CD4-positive, alpha-beta memory T cell (primary cell): ENCODE results near the gene TNIP1. TPM values are rescaled to one million over a fixed set of nuclear protein-coding genes. Genes with fewer than 3 reads are reported as not detected.

Source experiments
- CTCF ChIA-PET: fragments of 350-600 bp; sonication (Branson Sonifier 250); formaldehyde crosslinking; loops from one replicate; lab custom pipeline; 2021; ENCODE audit warnings: inconsistent platforms; ENCODE audit not compliant: partially characterized antibody; lab: Charles Lee
- POLR2A ChIA-PET: fragments of 350-600 bp; sonication (Branson Sonifier 250); formaldehyde crosslinking; loops from one replicate; lab custom pipeline; 2021; ENCODE audit not compliant: partially characterized antibody; lab: Charles Lee
- DNase-seq, 5 donors: peaks; one replicate each; pipeline versions ENCODE4 v3.0.0 to v3.0.0-alpha.2; 2020 to 2022; ENCODE audit warnings: mixed read lengths in 1 of 5
- H3K27ac ChIP-seq: one replicate; pipeline ENCODE4 v1.7.0; 2013; ENCODE audit warnings: low read depth, low read length
- H3K27me3 ChIP-seq: 2 replicates; pipeline ENCODE4 v1.7.0; 2013; ENCODE audit warnings: mild to moderate bottlenecking, low read length, moderate library complexity; ENCODE audit not compliant: insufficient read depth
- H3K36me3 ChIP-seq: 2 replicates; pipeline ENCODE4 v1.7.0; 2013; ENCODE audit warnings: mild to moderate bottlenecking, low read length, moderate library complexity; ENCODE audit not compliant: insufficient read depth
- H3K4me1 ChIP-seq: 2 replicates; pipeline ENCODE4 v1.7.0; 2013; ENCODE audit warnings: mild to moderate bottlenecking, low read length, moderate library complexity; ENCODE audit not compliant: insufficient read depth
- H3K4me3 ChIP-seq, 2 donors: one replicate each; pipeline ENCODE4 v1.7.0; 2013; ENCODE audit warnings: low read length in 2 of 2, mild to moderate bottlenecking in 1 of 2
- H3K9me3 ChIP-seq, 2 donors: one replicate each; pipeline ENCODE4 v1.7.0; 2013; ENCODE audit warnings: low read length in 2 of 2, control low read depth in 1 of 2; ENCODE audit not compliant: control insufficient read depth in 1 of 2
- H3K27ac Mint-ChIP-seq, 7 donors: one replicate each; pipeline ENCODE4 v1.8.0; 2020 to 2021; ENCODE audit warnings: mixed read lengths in 7 of 7, mild to moderate bottlenecking in 6 of 7, inconsistent platforms in 3 of 7, moderate library complexity in 3 of 7
- H3K27me3 Mint-ChIP-seq, 2 donors: one replicate each; pipeline ENCODE4 v1.8.0; 2020 to 2021; ENCODE audit warnings: mixed read lengths in 2 of 2
- H3K36me3 Mint-ChIP-seq, 2 donors: one replicate each; pipeline ENCODE4 v1.8.0; 2020 to 2021; ENCODE audit warnings: mixed read lengths in 2 of 2, inconsistent platforms in 1 of 2, mild to moderate bottlenecking in 1 of 2
- H3K4me1 Mint-ChIP-seq, 4 donors: one replicate each; pipeline ENCODE4 v1.8.0; 2020 to 2021; ENCODE audit warnings: mixed read lengths in 4 of 4, mild to moderate bottlenecking in 1 of 4
- H3K4me3 Mint-ChIP-seq, 8 donors: one replicate each; pipeline ENCODE4 v1.8.0; 2020 to 2021; ENCODE audit warnings: mixed read lengths in 8 of 8, mild to moderate bottlenecking in 7 of 8, moderate library complexity in 6 of 8, inconsistent platforms in 3 of 8
- H3K9me3 Mint-ChIP-seq, 8 donors: one replicate each; pipeline ENCODE4 v1.8.0; 2020 to 2021; ENCODE audit warnings: mixed read lengths in 8 of 8, mild to moderate bottlenecking in 5 of 8, inconsistent platforms in 3 of 8, moderate library complexity in 1 of 8
- intact Hi-C: fragments of 100-400 bp; cut with micrococcal nuclease; formaldehyde crosslinking; loops from one replicate; pipeline ENCODE4 v1.15.1; 2023
- polyA plus RNA-seq, 2 donors: library from polyadenylated mRNA; unstranded; fragments of 300-500 nt; fragmentation: Illumina TruSeq; gene quantifications; one replicate each; pipeline ENCODE4 v1.2.3, GENCODE V29; 2021
- total RNA-seq, 2 experiments: library from RNA; stranded (reverse); gene quantifications; one replicate each; pipeline ENCODE4 v1.2.3, GENCODE V29; 2021

TNIP1 gene
- total and polyA plus RNA-seq, 4 experiments from 2014 or later, result 31.5 to 233 (median 149) TPM

DNA sequence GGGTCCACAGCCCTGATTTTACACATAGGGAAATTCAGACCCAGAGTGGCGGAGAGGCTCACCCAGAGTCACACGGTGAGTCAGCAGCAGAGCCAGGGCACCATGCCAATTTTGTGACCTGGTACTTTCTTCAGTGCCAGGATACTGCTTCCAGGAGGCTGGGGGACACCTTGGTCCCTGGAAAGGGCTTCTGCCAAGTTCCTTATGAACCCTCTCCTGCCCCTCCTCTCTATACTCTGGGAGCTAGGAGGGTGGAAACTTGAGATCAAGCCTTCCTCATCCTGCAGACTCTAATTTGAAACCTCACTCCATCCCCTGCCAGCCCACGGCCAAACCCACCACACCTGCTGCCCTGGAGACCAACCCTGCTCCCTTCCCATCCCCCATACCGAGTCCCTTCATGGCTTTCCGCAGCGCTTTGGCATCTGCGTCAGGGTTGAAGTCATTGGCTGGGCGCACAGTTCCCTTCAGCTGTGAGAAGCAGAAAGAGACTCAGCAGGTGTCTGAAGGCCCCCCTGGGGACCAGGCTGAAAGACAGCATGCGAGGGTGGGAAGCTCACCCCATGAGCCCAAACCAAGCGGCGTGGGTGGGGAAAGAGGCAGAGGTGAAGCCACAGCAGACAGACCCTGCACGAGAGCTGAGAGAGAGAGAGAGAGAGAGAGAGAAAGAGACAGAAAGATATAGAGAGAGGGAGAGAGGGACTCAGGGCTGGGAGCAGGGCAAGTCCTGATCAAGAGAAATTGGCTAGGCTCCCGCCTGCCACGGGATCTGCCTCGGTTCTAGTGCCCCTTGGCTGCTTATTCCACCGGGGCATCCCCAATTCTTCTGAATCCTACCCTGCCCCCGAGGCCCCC is 43.3 kb upstream of the TNIP1 start:
- peak overlapping the region; percentile 22 for H3K27ac ChIP-seq
- H3K4me3 Mint-ChIP-seq, result no peak overlapping the region
- H3K36me3 Mint-ChIP-seq, result peaks cover 75 to 88% of the 10 kb centered on the region in 2 donors
- POLR2A ChIA-PET, result interaction anchor here (1.0 to 4.0 kb wide), 2 partner anchors 41 to 49 kb away, joined by 3 to 67 read pairs; no protein-coding TSS in a partner anchor
- no peaks in the 10 kb centered on the region for H3K9me3 ChIP-seq
- peaks cover 24 to 50% (median 33%) of the 10 kb centered on the region in 4 donors for H3K4me1 Mint-ChIP-seq
- no peaks in the 10 kb centered on the region for H3K27me3 Mint-ChIP-seq
- DNase-seq, result no peak
- H3K27me3 ChIP-seq, result no peaks in the 10 kb centered on the region
- peaks cover 89% of the 10 kb centered on the region for H3K36me3 ChIP-seq
- H3K4me1 ChIP-seq, result peaks cover 25% of the 10 kb centered on the region
- CTCF ChIA-PET, result interaction anchor here (0.5 to 50.2 kb wide), 5 partner anchors 8 to 74 kb away, joined by 3 to 2066 read pairs (median 43); partner anchors contain the start of gene ANXA6
- intact Hi-C loops, result loop anchor here (10.0 kb wide), 1 partner anchor 191 kb away; no protein-coding TSS in a partner anchor
- no peak overlapping the region for H3K4me3 ChIP-seq
- no peaks in the 10 kb centered on the region for H3K9me3 Mint-ChIP-seq
- H3K27ac Mint-ChIP-seq, result peak overlapping the region; percentile 42 to 92 (median 85)

DNA sequence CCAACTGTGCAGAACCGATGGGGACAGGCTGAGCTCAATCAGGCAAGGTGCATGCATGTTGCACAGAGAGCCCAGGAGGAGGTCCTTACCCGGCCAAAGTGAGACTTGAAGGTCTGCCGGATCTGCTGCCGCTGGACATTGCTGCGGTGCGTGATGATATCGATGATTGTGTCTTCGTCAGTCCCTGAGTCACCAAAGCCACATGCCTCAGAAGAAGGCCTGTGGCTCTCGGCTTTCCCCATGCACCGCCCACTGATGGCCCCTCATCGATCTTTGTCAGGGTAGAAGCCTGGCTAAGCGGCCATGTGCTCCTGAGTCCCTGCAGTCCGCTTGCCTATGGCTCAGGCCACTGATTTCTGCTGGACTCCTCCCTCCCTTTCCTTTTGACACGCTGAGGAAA is 42.0 kb upstream of the TNIP1 start:
- Mint-ChIP-seq H3K9me3 (no peaks in the 10 kb centered on the region), H3K27ac (peak overlapping the region in 6 of 7 donors; percentile 22 to 83 (median 53)), H3K27me3 (no peaks in the 10 kb centered on the region), H3K4me1 (peaks cover 18 to 37% (median 25%) of the 10 kb centered on the region in 4 donors), H3K4me3 (no peak overlapping the region), H3K36me3 (peaks cover 69 to 86% of the 10 kb centered on the region in 2 donors)
- intact Hi-C loops, result loop anchor here (10.0 kb wide), 1 partner anchor 192 kb away; no protein-coding TSS in a partner anchor
- DNase-seq, result no peak
- no peak overlapping the region for H3K4me3 ChIP-seq
- CTCF ChIA-PET, result interaction anchor here (4.6 to 50.2 kb wide), 3 partner anchors 7 to 70 kb away, joined by 84 to 2066 read pairs (median 601); partner anchors contain the start of gene ANXA6
- no peak overlapping the region for H3K27ac ChIP-seq
- no peaks in the 10 kb centered on the region for H3K9me3 ChIP-seq
- peaks cover 22% of the 10 kb centered on the region for H3K4me1 ChIP-seq
- H3K27me3 ChIP-seq, result no peaks in the 10 kb centered on the region
- POLR2A ChIA-PET, result interaction anchor here (1.5 kb wide), 1 partner anchor 42 kb away, joined by 3 read pairs; no protein-coding TSS in a partner anchor
- peaks cover 84% of the 10 kb centered on the region for H3K36me3 ChIP-seq

DNA sequence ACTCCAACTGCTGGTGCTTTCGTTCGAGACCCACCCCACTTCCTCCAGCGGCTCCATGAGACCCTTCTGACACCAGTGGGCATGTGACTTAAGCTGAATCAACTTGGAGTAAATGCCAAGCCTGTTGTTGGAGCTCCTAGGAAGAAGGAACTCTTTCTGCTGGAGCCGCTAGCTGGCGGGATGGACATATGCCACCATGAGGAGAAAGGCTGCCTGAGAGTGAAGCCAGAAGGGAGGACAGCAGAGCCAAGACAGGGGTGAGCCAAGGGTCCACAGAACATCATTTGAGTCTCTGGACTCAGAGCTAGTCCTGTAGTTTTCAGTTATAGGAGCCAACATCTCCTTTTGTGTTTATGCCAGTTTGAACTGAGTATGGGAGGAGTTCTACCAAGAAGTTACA is 40.8 kb upstream of the TNIP1 start:
- intact Hi-C loops, result loop anchor here (10.0 kb wide), 1 partner anchor 193 kb away; no protein-coding TSS in a partner anchor
- ChIA-PET POLR2A (interaction anchor here (1.5 kb wide), 1 partner anchor 43 kb away, joined by 3 read pairs; no protein-coding TSS in a partner anchor), CTCF (interaction anchor here (0.6 to 50.2 kb wide), 4 partner anchors 11 to 196 kb away, joined by 3 to 2066 read pairs (median 302); partner anchors contain the start of gene ANXA6)
- Histone ChIP-seq H3K27me3 (no peaks in the 10 kb centered on the region), H3K27ac (no peak overlapping the region), H3K4me1 (peaks cover 22% of the 10 kb centered on the region), H3K4me3 (no peak overlapping the region), H3K36me3 (peaks cover 90% of the 10 kb centered on the region), H3K9me3 (no peaks in the 10 kb centered on the region)
- peaks cover 9 to 26% (median 18%) of the 10 kb centered on the region in 4 donors for H3K4me1 Mint-ChIP-seq
- peaks cover 71 to 88% of the 10 kb centered on the region in 2 donors for H3K36me3 Mint-ChIP-seq
- H3K27me3 Mint-ChIP-seq, result no peaks in the 10 kb centered on the region
- no peak for DNase-seq
- H3K9me3 Mint-ChIP-seq, result no peaks in the 10 kb centered on the region
- no peak overlapping the region for H3K4me3 Mint-ChIP-seq
- H3K27ac Mint-ChIP-seq, result peak overlapping the region in 5 of 7 donors; percentile 42 to 83 (median 64)

DNA sequence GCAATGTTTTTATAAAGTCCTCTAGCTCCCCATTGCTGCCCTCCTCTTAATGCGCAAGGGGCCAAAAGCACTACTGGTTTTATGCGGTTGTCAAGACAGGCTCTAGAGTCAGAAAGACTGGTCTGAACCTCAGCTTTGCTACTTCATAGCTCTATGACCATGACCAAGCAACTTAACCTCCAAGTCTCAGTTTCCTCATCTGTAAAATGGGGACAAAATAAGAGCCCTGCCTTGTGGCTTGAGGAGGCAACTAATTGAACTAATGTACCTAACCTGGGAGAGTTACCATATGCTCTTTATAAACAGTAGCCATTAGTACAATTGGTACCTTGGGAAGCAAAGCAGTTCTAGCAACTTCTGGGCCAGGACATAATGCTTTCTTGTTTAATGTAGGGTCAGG is 40.3 kb upstream of the TNIP1 start:
- peaks cover 92% of the 10 kb centered on the region for H3K36me3 ChIP-seq
- DNase-seq, result no peak
- ChIA-PET POLR2A (interaction anchor here (1.5 kb wide), 1 partner anchor 44 kb away, joined by 3 read pairs; no protein-coding TSS in a partner anchor), CTCF (interaction anchor here (0.6 to 50.2 kb wide), 5 partner anchors 10 to 196 kb away, joined by 3 to 2066 read pairs (median 4); partner anchors contain the start of gene ANXA6)
- no peak overlapping the region for H3K27ac ChIP-seq
- no peak overlapping the region for H3K4me3 Mint-ChIP-seq
- H3K27me3 ChIP-seq, result no peaks in the 10 kb centered on the region
- peaks cover 5 to 20% (median 14%) of the 10 kb centered on the region in 4 donors for H3K4me1 Mint-ChIP-seq
- no peak overlapping the region for H3K4me3 ChIP-seq
- H3K9me3 ChIP-seq, result no peaks in the 10 kb centered on the region
- no peaks in the 10 kb centered on the region for H3K9me3 Mint-ChIP-seq
- H3K27me3 Mint-ChIP-seq, result no peaks in the 10 kb centered on the region
- peaks cover 68 to 88% of the 10 kb centered on the region in 2 donors for H3K36me3 Mint-ChIP-seq
- H3K4me1 ChIP-seq, result peaks cover 16% of the 10 kb centered on the region
- intact Hi-C loops, result loop anchor here (10.0 kb wide), 1 partner anchor 194 kb away; no protein-coding TSS in a partner anchor
- peak overlapping the region in 6 of 7 donors; percentile 52 to 81 (median 72) for H3K27ac Mint-ChIP-seq

DNA sequence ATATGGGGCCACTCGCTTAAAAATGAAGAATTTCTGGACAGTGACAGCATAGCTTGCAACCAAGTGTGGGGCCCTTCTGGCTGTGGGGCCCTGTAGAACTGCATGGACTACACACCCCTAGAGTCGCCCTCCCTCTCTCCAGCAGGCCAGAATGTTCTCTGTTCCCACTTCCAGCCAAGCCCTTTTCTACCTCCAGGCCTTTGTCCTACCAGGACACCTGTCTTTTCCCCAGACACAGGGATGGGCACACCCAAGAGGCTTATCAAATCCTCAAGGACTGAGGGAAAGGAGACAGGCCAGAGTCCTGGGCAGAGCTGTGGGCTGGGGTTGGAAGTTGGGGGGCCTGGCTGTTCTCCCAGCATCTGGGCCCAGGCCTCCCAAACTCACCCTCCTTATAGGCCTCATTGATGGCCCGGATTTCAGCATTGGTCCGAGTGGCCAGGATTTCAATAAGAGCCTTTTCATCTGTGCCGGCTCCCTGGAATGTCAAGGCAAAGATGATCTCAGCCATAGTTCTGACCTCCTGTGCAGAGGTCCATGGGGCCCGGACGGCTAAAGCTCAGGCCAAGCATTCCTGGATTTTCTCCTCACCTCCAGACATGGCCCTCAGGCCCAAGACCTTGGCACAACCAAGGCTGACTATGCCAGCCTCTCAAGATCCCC is 38.2 kb upstream of the TNIP1 start:
- DNase-seq, result no peak
- peaks cover 11% of the 10 kb centered on the region for H3K4me1 ChIP-seq
- CTCF ChIA-PET, result interaction anchor here (4.3 to 50.2 kb wide), 6 partner anchors 6 to 120 kb away, joined by 37 to 2066 read pairs (median 69); partner anchors contain the start of gene ANXA6
- H3K9me3 ChIP-seq, result no peaks in the 10 kb centered on the region
- H3K27me3 Mint-ChIP-seq, result no peaks in the 10 kb centered on the region
- no peaks in the 10 kb centered on the region for H3K27me3 ChIP-seq
- H3K36me3 Mint-ChIP-seq, result peaks cover 54 to 85% of the 10 kb centered on the region in 2 donors
- no peak overlapping the region for H3K27ac ChIP-seq
- H3K27ac Mint-ChIP-seq, result peak overlapping the region; percentile 27 to 77 (median 60)
- POLR2A ChIA-PET, result interaction anchor here (0.6 to 4.1 kb wide), 2 partner anchors 28 to 39 kb away, joined by 3 to 28 read pairs; partner anchors contain the start of gene TNIP1
- no peak overlapping the region for H3K4me3 ChIP-seq
- H3K36me3 ChIP-seq, result peaks cover 86% of the 10 kb centered on the region
- H3K4me3 Mint-ChIP-seq, result no peak overlapping the region
- intact Hi-C loops, result loop anchor here (5.0 kb wide), 1 partner anchor 272 kb away; the partner anchor contains the start of gene IRGM
- H3K4me1 Mint-ChIP-seq, result peaks cover 0 to 13% (median 9%) of the 10 kb centered on the region in 4 donors
- H3K9me3 Mint-ChIP-seq, result no peaks in the 10 kb centered on the region

DNA sequence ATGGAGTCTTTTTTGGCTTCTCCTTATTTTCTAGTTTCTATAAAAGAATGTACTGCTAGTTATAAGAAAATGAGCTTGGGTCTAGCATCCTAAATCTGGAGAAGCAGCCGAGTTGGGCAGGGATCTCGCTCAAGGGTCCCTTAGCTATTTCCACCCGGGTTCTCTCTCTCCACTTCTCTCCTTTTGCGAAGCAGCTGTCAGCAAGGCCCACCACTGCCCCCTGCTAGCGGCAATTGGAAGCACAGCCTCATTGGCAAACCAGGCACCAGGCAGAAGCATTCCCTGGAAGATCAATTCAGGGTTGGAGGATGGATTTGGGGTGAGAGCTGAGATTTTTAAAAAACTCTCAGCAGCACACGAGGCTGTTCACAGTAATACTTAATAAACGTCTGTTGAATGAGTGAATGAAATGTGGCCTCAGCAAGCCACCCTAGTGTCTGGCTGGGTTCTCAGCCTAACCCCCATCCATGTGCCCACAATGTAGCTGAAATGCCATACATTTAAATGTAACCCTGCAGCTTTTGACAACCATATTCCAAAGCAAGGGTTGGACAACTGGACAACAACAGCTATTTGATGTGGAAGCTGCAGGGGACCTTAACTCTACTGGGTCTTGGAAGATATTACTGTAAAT is 34.6 kb upstream of the TNIP1 start:
- DNase-seq, result peak; percentile 62 to 73 (median 65)
- H3K36me3 Mint-ChIP-seq, result peaks cover 53 to 77% of the 10 kb centered on the region in 2 donors
- H3K36me3 ChIP-seq, result peaks cover 76% of the 10 kb centered on the region

More for the DNA sequence above, 34.6 kb upstream of the TNIP1 start:
- H3K27ac Mint-ChIP-seq, result peak overlapping the region in 2 of 7 donors; percentile 36 to 60
- H3K9me3 Mint-ChIP-seq, result no peaks in the 10 kb centered on the region
- H3K9me3 ChIP-seq, result no peaks in the 10 kb centered on the region
- ChIA-PET CTCF (interaction anchor here (0.6 to 50.2 kb wide), 61 partner anchors 9 to 1571 kb away, joined by 3 to 2066 read pairs (median 7); partner anchors contain the start of genes ANXA6, GM2A, IRGM and RBM22), POLR2A (interaction anchor here (0.6 to 4.1 kb wide), 16 partner anchors 14 to 99 kb away, joined by 3 to 28 read pairs (median 4); partner anchors contain the start of gene TNIP1)
- H3K27ac ChIP-seq, result peak overlapping the region; percentile 8
- H3K27me3 Mint-ChIP-seq, result no peaks in the 10 kb centered on the region
- intact Hi-C loops, result loop anchor here (1.0 to 5.0 kb wide), 7 partner anchors 21 to 314 kb away; partner anchors contain the start of gene IRGM
- H3K4me3 ChIP-seq, result no peak overlapping the region
- H3K4me1 Mint-ChIP-seq, result peaks cover 0 to 13% (median 7%) of the 10 kb centered on the region in 4 donors
- H3K4me3 Mint-ChIP-seq, result no peak overlapping the region
- H3K4me1 ChIP-seq, result peaks cover 11% of the 10 kb centered on the region
- H3K27me3 ChIP-seq, result no peaks in the 10 kb centered on the region
